Choroid plexus epithelial cell (primary cell): ENCODE results near the gene RAB15.

Source experiments
- DNase-seq: peaks from one replicate; pipeline ENCODE4 v3.0.0-alpha.2; 2010; ENCODE audit warnings: low read depth
- H3K4me3 ChIP-seq: 2 replicates; pipeline ENCODE4 v1.5.1; 2011; ENCODE audit warnings: low read depth, mild to moderate bottlenecking, control low read depth, low read length, moderate library complexity
- CTCF ChIP-seq: conservative IDR thresholded peaks from 2 replicates; pipeline ENCODE4 v1.5.1; 2011; ENCODE audit warnings: low read depth, mild to moderate bottlenecking, control low read depth, inconsistent platforms, low read length, moderate library complexity

Gene RAB15

GRCh38 chr14:64906022-64906421 is 66.1 kb downstream of the RAB15 start:
- H3K4me3 ChIP-seq: no peak overlapping the region
- DNase-seq: no peak
- no peak for TF ChIP-seq CTCF

- no peak for TF ChIP-seq CTCF
- peak; percentile 43 for DNase-seq
- H3K4me3 ChIP-seq: no peak overlapping the region
Observed at GRCh38 chr14:64899958-64900357, 72.2 kb downstream of the RAB15 start.
